Glutamatergic neuron (in vitro differentiated cells): ENCODE measurements around the gene LMAN1. TPM values are rescaled to one million over a fixed set of nuclear protein-coding genes. Genes with fewer than 3 reads are reported as not detected.

Experiments
- DNase-seq: peaks from one replicate; pipeline ENCODE4 v3.0.0; 2022
- H3K27ac Mint-ChIP-seq: one replicate; pipeline ENCODE4 v1.8.0; 2020; ENCODE audit warnings: mild to moderate bottlenecking, mixed read lengths, inconsistent platforms; ENCODE audit not compliant: unreplicated experiment
- H3K27me3 Mint-ChIP-seq: one replicate; pipeline ENCODE4 v1.8.0; 2020; ENCODE audit warnings: mild to moderate bottlenecking, moderate library complexity, mixed read lengths, inconsistent platforms; ENCODE audit not compliant: unreplicated experiment
- H3K36me3 Mint-ChIP-seq: one replicate; pipeline ENCODE4 v1.8.0; 2020; ENCODE audit warnings: mild to moderate bottlenecking, mixed read lengths, inconsistent platforms; ENCODE audit not compliant: unreplicated experiment
- H3K4me1 Mint-ChIP-seq: one replicate; pipeline ENCODE4 v1.8.0; 2020; ENCODE audit warnings: mild to moderate bottlenecking, low read depth, mixed read lengths, inconsistent platforms; ENCODE audit not compliant: unreplicated experiment
- H3K4me3 Mint-ChIP-seq: one replicate; pipeline ENCODE4 v1.8.0; 2020; ENCODE audit warnings: mild to moderate bottlenecking, mixed read lengths, inconsistent platforms; ENCODE audit not compliant: unreplicated experiment
- H3K9me3 Mint-ChIP-seq: one replicate; pipeline ENCODE4 v1.8.0; 2020; ENCODE audit warnings: mild to moderate bottlenecking, moderate library complexity, mixed read lengths, inconsistent platforms; ENCODE audit not compliant: unreplicated experiment
- total RNA-seq: library from RNA; stranded (reverse); fragmentation: NEBNext Ultra II Directional; extraction: Animal tissue kit (Norgen Biotek cat#: 25700); gene quantifications from one replicate; pipeline ENCODE4 v1.2.1, GENCODE V29; 2021; ENCODE audit not compliant: unreplicated experiment
- TF ChIP-seq, protein P1 (sequence below): fragments of 200-600 bp; sonication (generic); IDR thresholded peaks from one replicate; pipeline ENCODE4 v1.5.0; 2021; ENCODE audit not compliant: partially characterized antibody, unreplicated experiment

The LMAN1 gene
- total RNA-seq, 1 donor from 2014 or later: 52.3 TPM

DNA sequence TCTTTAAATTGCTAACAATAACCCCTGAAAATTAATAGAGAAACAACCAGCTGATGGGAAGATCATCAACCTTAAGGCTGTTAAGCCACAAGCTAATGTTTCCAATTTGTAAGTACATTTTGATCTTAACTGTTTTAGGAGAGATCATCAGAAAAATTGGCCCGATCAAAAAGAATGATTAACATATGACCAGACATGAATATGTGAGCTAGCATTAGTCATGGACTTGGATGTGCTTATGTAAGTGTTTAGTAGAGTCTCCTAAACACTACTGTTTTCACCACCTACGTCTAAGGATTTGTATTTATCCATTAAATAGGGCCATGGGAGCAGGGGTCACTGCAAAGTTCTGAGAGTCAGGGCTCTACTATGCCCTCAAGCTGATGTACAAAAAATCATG is 4.3 kb downstream of the LMAN1 start:
- Mint-ChIP-seq H3K9me3 (peaks cover 5% of the 10 kb centered on the region), H3K36me3 (no peaks in the 10 kb centered on the region), H3K27ac (no peak overlapping the region), H3K4me3 (no peak overlapping the region), H3K27me3 (peaks cover 3% of the 10 kb centered on the region), H3K4me1 (peaks cover 11% of the 10 kb centered on the region)
- no peak for DNase-seq
- TF ChIP-seq, protein P1, sequence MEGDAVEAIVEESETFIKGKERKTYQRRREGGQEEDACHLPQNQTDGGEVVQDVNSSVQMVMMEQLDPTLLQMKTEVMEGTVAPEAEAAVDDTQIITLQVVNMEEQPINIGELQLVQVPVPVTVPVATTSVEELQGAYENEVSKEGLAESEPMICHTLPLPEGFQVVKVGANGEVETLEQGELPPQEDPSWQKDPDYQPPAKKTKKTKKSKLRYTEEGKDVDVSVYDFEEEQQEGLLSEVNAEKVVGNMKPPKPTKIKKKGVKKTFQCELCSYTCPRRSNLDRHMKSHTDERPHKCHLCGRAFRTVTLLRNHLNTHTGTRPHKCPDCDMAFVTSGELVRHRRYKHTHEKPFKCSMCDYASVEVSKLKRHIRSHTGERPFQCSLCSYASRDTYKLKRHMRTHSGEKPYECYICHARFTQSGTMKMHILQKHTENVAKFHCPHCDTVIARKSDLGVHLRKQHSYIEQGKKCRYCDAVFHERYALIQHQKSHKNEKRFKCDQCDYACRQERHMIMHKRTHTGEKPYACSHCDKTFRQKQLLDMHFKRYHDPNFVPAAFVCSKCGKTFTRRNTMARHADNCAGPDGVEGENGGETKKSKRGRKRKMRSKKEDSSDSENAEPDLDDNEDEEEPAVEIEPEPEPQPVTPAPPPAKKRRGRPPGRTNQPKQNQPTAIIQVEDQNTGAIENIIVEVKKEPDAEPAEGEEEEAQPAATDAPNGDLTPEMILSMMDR: no peak

DNA sequence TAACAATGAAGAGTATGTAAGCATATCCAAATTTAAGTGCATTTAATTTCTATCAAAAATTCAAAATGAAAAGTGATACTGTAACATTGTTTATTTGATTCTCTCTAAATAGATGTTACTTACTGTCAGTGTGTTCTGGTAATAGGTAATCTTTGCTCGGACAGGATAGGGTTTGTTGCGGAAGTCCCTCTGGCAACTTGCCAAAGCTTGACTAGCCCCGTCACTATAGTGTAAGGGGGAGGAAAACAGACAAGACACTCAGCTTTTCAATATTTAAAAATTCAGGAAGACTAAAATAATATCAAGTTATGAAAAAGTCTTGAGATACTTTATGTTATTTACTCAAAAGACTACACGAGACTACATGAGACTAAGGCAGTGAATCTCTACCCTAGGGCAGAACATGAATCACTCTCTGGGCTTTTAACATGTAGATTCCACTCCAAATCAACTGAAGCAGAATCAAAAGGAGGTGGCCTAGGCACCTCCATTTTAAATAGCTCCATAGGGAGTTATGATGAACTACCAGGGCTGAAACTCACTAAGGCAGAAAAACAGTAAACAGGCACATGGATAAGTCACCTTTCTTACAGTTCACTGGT is 5.9 kb downstream of the LMAN1 start:
- Mint-ChIP-seq H3K36me3 (no peaks in the 10 kb centered on the region), H3K9me3 (no peaks in the 10 kb centered on the region), H3K4me3 (no peak overlapping the region), H3K27me3 (no peaks in the 10 kb centered on the region), H3K27ac (no peak overlapping the region), H3K4me1 (peaks cover 11% of the 10 kb centered on the region)
- TF ChIP-seq, protein P1: no peak
- no peak for DNase-seq

DNA sequence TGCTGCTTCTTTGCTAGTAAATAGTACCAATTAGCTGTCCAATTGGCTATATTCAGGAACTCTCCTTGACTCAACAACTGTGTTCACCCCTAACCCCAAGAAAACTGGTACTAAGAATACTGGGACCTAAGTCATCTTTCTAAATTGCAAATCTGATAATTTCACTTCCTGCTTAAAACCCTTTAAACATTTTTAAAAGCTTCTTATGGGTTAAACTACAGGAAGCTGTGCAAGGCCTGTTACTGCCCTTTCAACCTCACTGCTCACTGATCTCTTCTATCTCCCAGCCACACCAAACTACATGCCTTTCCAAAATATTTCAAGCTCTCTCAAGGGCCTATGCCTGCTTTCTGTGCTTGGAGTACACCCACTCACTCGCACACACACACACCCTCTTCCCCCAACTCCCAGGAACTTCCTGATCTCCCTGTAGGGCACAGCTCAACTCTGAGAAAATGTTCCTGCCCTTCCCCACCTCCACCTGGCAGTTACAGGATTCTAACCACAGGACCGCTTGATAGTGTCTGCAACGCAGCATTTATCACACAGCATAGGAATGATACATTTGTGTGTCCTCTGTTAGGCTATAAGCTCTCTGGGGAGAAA is 6.7 kb downstream of the LMAN1 start:
- Mint-ChIP-seq H3K4me1 (peaks cover 5% of the 10 kb centered on the region), H3K36me3 (no peaks in the 10 kb centered on the region), H3K9me3 (no peaks in the 10 kb centered on the region), H3K27ac (no peak overlapping the region), H3K27me3 (no peaks in the 10 kb centered on the region), H3K4me3 (no peak overlapping the region)
- no peak for DNase-seq
- TF ChIP-seq, protein P1: no peak

DNA sequence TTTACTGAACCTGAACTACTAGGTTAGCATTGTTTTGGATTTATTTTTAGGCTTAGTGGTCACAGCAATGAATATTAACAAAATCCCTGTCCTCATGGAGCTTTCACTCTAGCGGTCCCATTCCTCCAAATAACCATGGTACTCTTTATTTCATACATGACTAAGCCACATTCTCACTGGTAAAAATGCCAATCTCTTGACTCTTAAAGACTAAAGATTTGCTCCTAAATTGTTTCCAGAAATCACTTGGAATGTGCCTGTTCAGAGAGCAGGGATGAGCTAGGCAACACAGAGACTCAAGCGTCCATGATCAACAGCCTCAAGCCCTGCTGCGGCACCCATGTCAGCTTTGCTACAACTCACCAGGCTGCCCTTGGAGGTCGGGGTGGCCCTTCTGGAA is 13.5 kb downstream of the LMAN1 start:
- Mint-ChIP-seq H3K27me3 (no peaks in the 10 kb centered on the region), H3K9me3 (no peaks in the 10 kb centered on the region), H3K4me1 (no peaks in the 10 kb centered on the region), H3K27ac (no peak overlapping the region), H3K36me3 (peaks cover 5% of the 10 kb centered on the region), H3K4me3 (no peak overlapping the region)
- TF ChIP-seq, protein P1: no peak
- DNase-seq: no peak

DNA sequence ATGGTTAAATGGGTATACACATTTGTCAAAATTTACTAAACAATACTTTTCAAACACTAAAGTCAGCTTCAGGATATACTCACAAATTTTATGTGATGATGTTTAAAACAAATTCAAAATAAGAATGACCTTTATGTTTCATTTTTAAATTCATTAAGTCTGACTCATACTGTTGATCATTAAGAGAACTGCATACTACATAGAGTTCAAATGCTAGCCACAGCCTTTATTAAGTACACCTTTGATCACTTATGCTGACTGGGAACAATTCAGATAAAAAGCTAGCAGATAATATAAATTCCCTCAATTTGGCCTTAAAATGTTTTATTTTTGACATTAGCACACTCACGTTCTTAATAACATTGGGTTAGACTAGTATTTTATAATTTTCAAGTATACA is 14.1 kb downstream of the LMAN1 start:
- Mint-ChIP-seq H3K36me3 (peaks cover 5% of the 10 kb centered on the region), H3K4me3 (no peak overlapping the region), H3K27me3 (no peaks in the 10 kb centered on the region), H3K9me3 (no peaks in the 10 kb centered on the region), H3K27ac (no peak overlapping the region), H3K4me1 (no peaks in the 10 kb centered on the region)
- TF ChIP-seq, protein P1: no peak
- DNase-seq: no peak
